Transverse colon (tissue), 3 donors: ENCODE measurements around the gene PIGU.

ENCODE experiments used
- CTCF ChIP-seq, 5 experiments: fragments of 200-600 bp in 3 of 5; fragments of 450-650 bp in 2 of 5; sonication (generic) in 3 of 5; IDR thresholded peaks; 1 replicate in 2 of 5; 2 replicates in 3 of 5; pipeline ENCODE4 v1.5.1; 2016 to 2017; ENCODE audit warnings: antibody characterized with exemption in 5 of 5, inconsistent platforms in 3 of 5, mild to moderate bottlenecking in 2 of 5, moderate library complexity in 1 of 5
- POLR2A ChIP-seq: fragments of 450-650 bp; IDR thresholded peaks from one replicate; pipeline ENCODE4 v1.6.1; 2016; ENCODE audit warnings: antibody characterized with exemption, mild to moderate bottlenecking, moderate library complexity

DNA sequence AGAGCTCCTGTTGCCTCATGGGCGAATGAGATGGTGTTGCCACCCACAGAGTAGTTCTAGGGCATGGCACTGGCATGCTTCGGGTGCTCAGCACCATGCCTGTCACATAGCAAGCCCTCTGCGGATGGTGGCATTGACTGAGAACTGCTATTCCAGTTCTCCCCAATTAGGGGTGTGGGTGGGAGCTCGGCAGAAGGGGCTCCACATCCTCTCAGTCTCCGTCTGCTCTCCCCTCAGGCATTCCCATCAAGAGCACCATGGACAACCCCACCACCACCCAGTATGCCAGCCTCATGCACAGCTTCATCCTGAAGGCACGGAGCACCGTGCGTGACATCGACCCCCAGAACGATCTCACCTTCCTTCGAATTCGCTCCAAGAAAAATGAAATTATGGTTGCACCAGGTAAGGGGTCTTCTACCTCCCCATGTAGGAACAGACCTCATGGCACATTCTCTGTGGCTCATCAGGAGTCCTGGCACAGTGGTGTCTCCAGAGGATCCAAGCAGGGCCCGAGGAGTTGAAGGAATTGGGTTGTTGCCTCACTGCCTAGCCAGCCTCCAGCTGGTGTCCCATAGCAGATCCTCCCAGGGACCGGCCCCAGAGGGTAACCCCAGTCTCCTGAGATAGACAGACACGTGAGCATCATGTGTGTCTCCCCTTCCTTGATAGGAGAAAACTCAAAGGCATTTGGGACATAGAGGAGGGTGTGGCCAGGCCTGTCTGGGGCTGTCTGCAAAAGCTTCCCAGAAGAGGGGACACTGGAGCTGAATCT is 142.3 kb downstream of the PIGU start:
- TF ChIP-seq CTCF (IDR thresholded peaks at IDR 0.05): no peak
- no peak for TF ChIP-seq POLR2A
